ENCODE measurements around the gene C9orf50. TPM values are rescaled to one million over a fixed set of nuclear protein-coding genes. Genes with fewer than 3 reads are reported as not detected.

The C9orf50 gene
- total and polyA plus RNA-seq, 7 donors = not detected

GRCh38 chr9:129635099-129636065 lies 14.5 kb upstream of the C9orf50 start:
- H3K9me3 ChIP-seq = no peaks in the 10 kb centered on the region
- DNase-seq (no peak), ATAC-seq (no peak)
- peaks cover 11 to 70% of the 10 kb centered on the region in 2 donors for H3K36me3 ChIP-seq (ENCODE audit: insufficient read depth in 1 of 2, low read depth in 1 of 2)
- no peak for TF ChIP-seq CTCF (IDR thresholded peaks at IDR 0.05)
- H3K27ac ChIP-seq = no peak overlapping the region
- no peaks in the 10 kb centered on the region for H3K27me3 ChIP-seq (ENCODE audit: insufficient read depth in 3 of 3, low read length in 2 of 3)
- no peak overlapping the region for H3K4me3 ChIP-seq
- H3K4me1 ChIP-seq = peaks cover 27% of the 10 kb centered on the region
- intact Hi-C loops (cut with DNase I) = no loop called here
- 82 to 89% (median 83%) methylated on average over 34 of the region's 34 CpGs for WGBS, 3 donors

- no peak for TF ChIP-seq CTCF (IDR thresholded peaks at IDR 0.05)
- intact Hi-C loops (cut with DNase I) = no loop called here
- H3K27me3 ChIP-seq (ENCODE audit: insufficient read depth in 3 of 3, low read length in 2 of 3) = no peaks in the 10 kb centered on the region
Measured at GRCh38 chr9:129633848-129634247, 12.9 kb upstream of the C9orf50 start.

GRCh38 chr9:129633207-129633606 lies 12.3 kb upstream of the C9orf50 start:
- DNase-seq = no peak
- peaks cover 40% of the 10 kb centered on the region for H3K4me1 ChIP-seq

More at GRCh38 chr9:129633848-129634247, 12.9 kb upstream of the C9orf50 start:
- Histone ChIP-seq H3K9me3 (no peaks in the 10 kb centered on the region), H3K4me3 (no peak overlapping the region), H3K27ac (no peak overlapping the region), H3K4me1 (peaks cover 34% of the 10 kb centered on the region), H3K36me3 (ENCODE audit: insufficient read depth in 1 of 2, low read depth in 1 of 2) (peaks cover 11 to 63% of the 10 kb centered on the region in 2 donors)
- DNase-seq (no peak), ATAC-seq (no peak)
- WGBS, 3 donors = 69 to 79% (median 76%) methylated on average over 13 of the region's 13 CpGs

GRCh38 chr9:129632460-129632859 lies 11.6 kb upstream of the C9orf50 start:
- no peak for DNase-seq
- no peaks in the 10 kb centered on the region for H3K9me3 ChIP-seq
- H3K27ac ChIP-seq = no peak overlapping the region
- H3K4me1 ChIP-seq = peaks cover 48% of the 10 kb centered on the region
- H3K27me3 ChIP-seq (ENCODE audit: insufficient read depth in 3 of 3, low read length in 2 of 3) = no peaks in the 10 kb centered on the region
- peak; percentile 57 to 74 (median 65) for ATAC-seq
- 49 to 75% (median 54%) methylated on average over 13 of the region's 13 CpGs for WGBS, 3 donors
- peaks cover 8 to 49% of the 10 kb centered on the region in 2 donors for H3K36me3 ChIP-seq (ENCODE audit: insufficient read depth in 1 of 2, low read depth in 1 of 2)
- TF ChIP-seq CTCF (IDR thresholded peaks at IDR 0.05) = no peak
- intact Hi-C loops (cut with DNase I) = no loop called here
- no peak overlapping the region for H3K4me3 ChIP-seq

More at GRCh38 chr9:129633207-129633606, 12.3 kb upstream of the C9orf50 start:
- Histone ChIP-seq H3K27ac (no peak overlapping the region), H3K36me3 (ENCODE audit: insufficient read depth in 1 of 2, low read depth in 1 of 2) (peaks cover 8 to 56% of the 10 kb centered on the region in 2 donors), H3K9me3 (no peaks in the 10 kb centered on the region), H3K4me3 (no peak overlapping the region), H3K27me3 (ENCODE audit: insufficient read depth in 3 of 3, low read length in 2 of 3) (no peaks in the 10 kb centered on the region)
- no peak for ATAC-seq
- no peak for TF ChIP-seq CTCF (IDR thresholded peaks at IDR 0.05)
- WGBS, 3 donors = 70 to 81% (median 72%) methylated on average over 4 of the region's 4 CpGs
- intact Hi-C loops (cut with DNase I) = no loop called here
